NCI-H1105 (cell line): Measurements from ENCODE around the gene TMEM213.

Experiments used
- DNase-seq: peaks from one replicate; lab custom pipeline; 2025; lab: John Stamatoyannopoulos, UW

TMEM213 gene

GRCh38 chr7:138797715-138798320 is at the start of gene TMEM213, which contains the start of gene ATP6V0A4:
Gene TMEM213 (plus strand): TSS chr7:138797994. CDS start chr7:138798105, 111 bp downstream.
Gene ATP6V0A4 (minus strand): TSS chr7:138798196. CDS start chr7:138771247, 26,949 bp downstream.
- no peak for DNase-seq

GRCh38 chr7:138748666-138749065 is 49.1 kb upstream of the TMEM213 start:
- DNase-seq, result no peak

- no peak for DNase-seq
These were observed 47.8 kb upstream of the TMEM213 start for GRCh38 chr7:138749960-138750359.

- DNase-seq, result no peak
These were observed 47.3 kb upstream of the TMEM213 start for GRCh38 chr7:138750473-138750872.

- DNase-seq, result no peak
These were observed 46.8 kb upstream of the TMEM213 start for GRCh38 chr7:138750901-138751464.

- peak; percentile 82 for DNase-seq
These were observed 45.2 kb upstream of the TMEM213 start for GRCh38 chr7:138752518-138753149.

- no peak for DNase-seq
These were observed 44.7 kb upstream of the TMEM213 start for GRCh38 chr7:138753150-138753518.

GRCh38 chr7:138753610-138754009 is 44.2 kb upstream of the TMEM213 start:
- DNase-seq, result no peak

- DNase-seq, result no peak
These were observed 42.5 kb upstream of the TMEM213 start for GRCh38 chr7:138755331-138755747.

- DNase-seq, result no peak
These were observed 41.8 kb upstream of the TMEM213 start for GRCh38 chr7:138755842-138756590.

GRCh38 chr7:138756591-138757242 is 41.1 kb upstream of the TMEM213 start:
- DNase-seq, result no peak

GRCh38 chr7:138768241-138768640 is 29.6 kb upstream of the TMEM213 start:
- DNase-seq, result no peak

- DNase-seq, result no peak
These were observed 26.9 kb upstream of the TMEM213 start for GRCh38 chr7:138770904-138771303.

GRCh38 chr7:138773176-138773575 is 24.6 kb upstream of the TMEM213 start:
- DNase-seq, result no peak

GRCh38 chr7:138773817-138774216 is 24.0 kb upstream of the TMEM213 start:
- DNase-seq, result no peak

GRCh38 chr7:138776166-138776833 is 21.5 kb upstream of the TMEM213 start:
- no peak for DNase-seq

- DNase-seq, result no peak
These were observed 16.8 kb upstream of the TMEM213 start for GRCh38 chr7:138781004-138781403.

GRCh38 chr7:138784692-138785091 is 13.1 kb upstream of the TMEM213 start:
- DNase-seq, result no peak

GRCh38 chr7:138785587-138786437 is 12.0 kb upstream of the TMEM213 start:
- no peak for DNase-seq

- DNase-seq, result no peak
These were observed 1.7 kb upstream of the TMEM213 start for GRCh38 chr7:138796038-138796615.
